HepG2 (cell line): ENCODE data around the gene ANXA6.

Experiments used
- GABPA ChIP-seq, 2 experiments: IDR thresholded peaks; 2 replicates each; pipeline ENCODE4 v1.6.1; 2011 to 2016; ENCODE audit warnings: low read depth in 2 of 2, low read length in 1 of 2, missing biosample characterization in 1 of 2, missing genetic modification characterization in 1 of 2
- MZF1 ChIP-seq: sonication (generic); formaldehyde crosslinking; IDR thresholded peaks from 2 replicates; pipeline ENCODE4 v1.8.1; 2023; ENCODE audit warnings: mild to moderate bottlenecking, missing genetic modification reagents, borderline replicate concordance
- PAX8 ChIP-seq: sonication (generic); formaldehyde crosslinking; IDR thresholded peaks from 2 replicates; pipeline ENCODE4 v1.8.0; 2022; ENCODE audit warnings: mild to moderate bottlenecking, missing genetic modification reagents, borderline replicate concordance
- TF ChIP-seq, protein P1 (sequence below), 2 experiments: sonication (generic) in 1 of 2; formaldehyde crosslinking in 1 of 2; IDR thresholded peaks; 2 replicates each; pipeline versions ENCODE4 v1.4.0 to v1.6.1; 2018 to 2020; ENCODE audit warnings: missing genetic modification reagents in 2 of 2, borderline replicate concordance in 1 of 2, low read depth in 1 of 2, mild to moderate bottlenecking in 1 of 2, missing biosample characterization in 1 of 2
- TF ChIP-seq, protein P2 (sequence below): sonication (generic); formaldehyde crosslinking; IDR thresholded peaks from 2 replicates; pipeline ENCODE4 v1.5.0; 2020; ENCODE audit warnings: mild to moderate bottlenecking, missing genetic modification reagents, moderate library complexity
- TF ChIP-seq, protein P3 (sequence below): sonication (generic); formaldehyde crosslinking; IDR thresholded peaks from 2 replicates; pipeline ENCODE4 v1.4.0; 2020; ENCODE audit warnings: missing genetic modification reagents

DNA sequence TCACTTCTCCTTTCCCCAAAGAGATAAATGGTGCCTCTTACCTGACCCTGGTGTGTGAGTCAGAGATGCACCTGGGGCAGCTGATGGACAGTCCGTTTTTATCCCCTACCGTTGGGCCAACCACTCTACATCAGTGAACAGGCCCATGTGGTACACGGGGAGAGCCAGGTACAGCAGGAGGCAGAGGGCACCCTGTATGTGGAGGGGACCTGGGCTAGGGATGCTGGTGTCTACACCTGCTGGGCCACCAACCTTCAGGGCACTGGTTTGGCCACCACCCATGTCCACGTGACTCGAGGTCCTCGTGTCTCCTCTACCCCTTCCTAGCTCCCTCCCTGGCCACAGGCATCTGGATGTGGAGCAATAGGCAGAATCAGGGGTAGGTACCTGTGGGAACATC is 22.7 kb upstream of the ANXA6 start:
- TF ChIP-seq PAX8 (CRISPR knock-in tag) (no peak), GABPA (IDR thresholded peaks at IDR 0.05; ENCODE audit: low read depth, low read length) (no peak), GABPA (CRISPR knock-in tag; IDR thresholded peaks at IDR 0.05; ENCODE audit: low read depth) (no peak), MZF1 (CRISPR knock-in tag) (no peak)
- TF ChIP-seq, protein P1, sequence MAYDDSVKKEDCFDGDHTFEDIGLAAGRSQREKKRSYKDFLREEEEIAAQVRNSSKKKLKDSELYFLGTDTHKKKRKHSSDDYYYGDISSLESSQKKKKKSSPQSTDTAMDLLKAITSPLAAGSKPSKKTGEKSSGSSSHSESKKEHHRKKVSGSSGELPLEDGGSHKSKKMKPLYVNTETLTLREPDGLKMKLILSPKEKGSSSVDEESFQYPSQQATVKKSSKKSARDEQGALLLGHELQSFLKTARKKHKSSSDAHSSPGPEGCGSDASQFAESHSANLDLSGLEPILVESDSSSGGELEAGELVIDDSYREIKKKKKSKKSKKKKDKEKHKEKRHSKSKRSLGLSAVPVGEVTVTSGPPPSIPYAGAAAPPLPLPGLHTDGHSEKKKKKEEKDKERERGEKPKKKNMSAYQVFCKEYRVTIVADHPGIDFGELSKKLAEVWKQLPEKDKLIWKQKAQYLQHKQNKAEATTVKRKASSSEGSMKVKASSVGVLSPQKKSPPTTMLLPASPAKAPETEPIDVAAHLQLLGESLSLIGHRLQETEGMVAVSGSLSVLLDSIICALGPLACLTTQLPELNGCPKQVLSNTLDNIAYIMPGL (CRISPR knock-in tag; IDR thresholded peaks at IDR 0.05; ENCODE audit: borderline replicate concordance in 1 of 2, low read depth in 1 of 2), result no peak
- TF ChIP-seq, protein P2, sequence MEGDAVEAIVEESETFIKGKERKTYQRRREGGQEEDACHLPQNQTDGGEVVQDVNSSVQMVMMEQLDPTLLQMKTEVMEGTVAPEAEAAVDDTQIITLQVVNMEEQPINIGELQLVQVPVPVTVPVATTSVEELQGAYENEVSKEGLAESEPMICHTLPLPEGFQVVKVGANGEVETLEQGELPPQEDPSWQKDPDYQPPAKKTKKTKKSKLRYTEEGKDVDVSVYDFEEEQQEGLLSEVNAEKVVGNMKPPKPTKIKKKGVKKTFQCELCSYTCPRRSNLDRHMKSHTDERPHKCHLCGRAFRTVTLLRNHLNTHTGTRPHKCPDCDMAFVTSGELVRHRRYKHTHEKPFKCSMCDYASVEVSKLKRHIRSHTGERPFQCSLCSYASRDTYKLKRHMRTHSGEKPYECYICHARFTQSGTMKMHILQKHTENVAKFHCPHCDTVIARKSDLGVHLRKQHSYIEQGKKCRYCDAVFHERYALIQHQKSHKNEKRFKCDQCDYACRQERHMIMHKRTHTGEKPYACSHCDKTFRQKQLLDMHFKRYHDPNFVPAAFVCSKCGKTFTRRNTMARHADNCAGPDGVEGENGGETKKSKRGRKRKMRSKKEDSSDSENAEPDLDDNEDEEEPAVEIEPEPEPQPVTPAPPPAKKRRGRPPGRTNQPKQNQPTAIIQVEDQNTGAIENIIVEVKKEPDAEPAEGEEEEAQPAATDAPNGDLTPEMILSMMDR (CRISPR knock-in tag), result no peak
- TF ChIP-seq, protein P3, sequence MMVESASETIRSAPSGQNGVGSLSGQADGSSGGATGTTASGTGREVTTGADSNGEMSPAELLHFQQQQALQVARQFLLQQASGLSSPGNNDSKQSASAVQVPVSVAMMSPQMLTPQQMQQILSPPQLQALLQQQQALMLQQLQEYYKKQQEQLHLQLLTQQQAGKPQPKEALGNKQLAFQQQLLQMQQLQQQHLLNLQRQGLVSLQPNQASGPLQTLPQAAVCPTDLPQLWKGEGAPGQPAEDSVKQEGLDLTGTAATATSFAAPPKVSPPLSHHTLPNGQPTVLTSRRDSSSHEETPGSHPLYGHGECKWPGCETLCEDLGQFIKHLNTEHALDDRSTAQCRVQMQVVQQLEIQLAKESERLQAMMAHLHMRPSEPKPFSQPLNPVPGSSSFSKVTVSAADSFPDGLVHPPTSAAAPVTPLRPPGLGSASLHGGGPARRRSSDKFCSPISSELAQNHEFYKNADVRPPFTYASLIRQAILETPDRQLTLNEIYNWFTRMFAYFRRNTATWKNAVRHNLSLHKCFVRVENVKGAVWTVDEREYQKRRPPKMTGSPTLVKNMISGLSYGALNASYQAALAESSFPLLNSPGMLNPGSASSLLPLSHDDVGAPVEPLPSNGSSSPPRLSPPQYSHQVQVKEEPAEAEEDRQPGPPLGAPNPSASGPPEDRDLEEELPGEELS, result no peak
